DLD1 (cell line): ENCODE measurements around the gene TMEM260.

ENCODE experiments used
- in situ Hi-C: cut with HindIII; loops from 2 replicates; pipeline ENCODE4 v1.10.0; 2017; ENCODE audit warnings: low sequenced_read_pairs

TMEM260 gene

GRCh38 chr14:56579345-56580220 is at the start of gene TMEM260:
Gene TMEM260 (plus strand): TSS chr14:56579798. CDS start chr14:56579915, 117 bp downstream.
- in situ Hi-C loops, result no loop called here

- in situ Hi-C loops, result no loop called here
Measured at GRCh38 chr14:56532546-56532945, 47.1 kb upstream of the TMEM260 start.

- in situ Hi-C loops, result no loop called here
Measured at GRCh38 chr14:56534656-56535055, 44.9 kb upstream of the TMEM260 start.

- in situ Hi-C loops, result no loop called here
Measured at GRCh38 chr14:56539862-56540261, 39.7 kb upstream of the TMEM260 start.

DNA sequence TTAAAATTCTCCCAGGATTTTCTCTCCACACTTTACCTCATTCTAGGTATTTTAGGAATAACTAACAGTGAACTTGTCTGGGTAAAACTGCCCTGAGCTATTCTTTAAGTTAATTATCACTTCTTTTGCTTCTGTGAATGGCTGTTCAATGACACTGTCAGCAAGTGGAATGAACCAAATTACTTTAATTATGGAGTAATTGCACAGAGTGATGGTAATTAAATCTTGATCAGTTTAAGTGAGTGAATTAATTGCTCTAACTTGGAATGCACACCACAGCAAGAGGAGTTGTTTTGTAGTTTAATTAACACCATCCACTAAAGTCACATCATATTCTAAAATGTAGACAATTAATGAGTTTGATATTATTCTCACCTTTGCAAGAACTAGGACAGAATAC is 36.2 kb upstream of the TMEM260 start:
- in situ Hi-C loops, result no loop called here

DNA sequence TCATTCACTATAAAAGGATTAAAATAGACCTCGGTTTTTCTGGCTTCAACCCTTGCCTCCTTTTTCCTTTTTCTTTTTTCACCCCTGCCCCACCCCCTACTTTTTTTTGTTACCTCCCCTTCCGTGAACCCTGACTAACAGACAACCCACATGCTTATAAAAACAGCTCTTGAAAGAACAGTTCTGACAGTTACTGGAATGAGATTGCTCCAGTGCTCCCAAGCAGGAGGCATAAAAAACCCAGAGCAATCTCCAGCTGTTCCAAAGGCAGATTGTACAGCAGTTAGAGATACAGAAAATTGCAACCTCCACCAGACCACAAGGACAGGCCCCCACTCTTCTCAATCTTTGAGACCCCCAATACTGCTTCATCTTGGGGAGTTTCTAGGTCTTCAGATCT is 29.9 kb upstream of the TMEM260 start:
- in situ Hi-C loops, result no loop called here

- in situ Hi-C loops, result no loop called here
Measured at GRCh38 chr14:56552615-56553014, 27.0 kb upstream of the TMEM260 start.

DNA sequence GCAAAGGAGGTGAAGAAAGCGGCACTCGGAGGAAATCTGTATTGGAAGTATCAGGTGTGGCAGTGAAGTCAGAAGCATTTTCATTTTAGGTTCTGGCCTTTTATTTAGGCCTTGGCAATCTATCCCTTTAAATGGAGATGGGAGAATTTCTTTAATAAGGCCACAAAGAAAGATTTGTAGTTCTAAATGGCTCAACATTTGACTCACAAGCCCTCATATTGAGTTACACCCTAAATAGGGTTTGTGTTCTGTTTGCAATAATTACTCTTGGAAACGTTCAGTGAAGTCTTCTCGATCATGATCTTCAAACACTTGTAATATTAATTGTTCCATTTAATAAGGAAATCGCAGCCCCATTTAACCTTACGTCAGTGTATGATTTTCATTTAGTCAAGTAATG is 25.3 kb upstream of the TMEM260 start:
- in situ Hi-C loops, result no loop called here

- in situ Hi-C loops, result no loop called here
Measured at GRCh38 chr14:56555921-56556570, 23.6 kb upstream of the TMEM260 start.

DNA sequence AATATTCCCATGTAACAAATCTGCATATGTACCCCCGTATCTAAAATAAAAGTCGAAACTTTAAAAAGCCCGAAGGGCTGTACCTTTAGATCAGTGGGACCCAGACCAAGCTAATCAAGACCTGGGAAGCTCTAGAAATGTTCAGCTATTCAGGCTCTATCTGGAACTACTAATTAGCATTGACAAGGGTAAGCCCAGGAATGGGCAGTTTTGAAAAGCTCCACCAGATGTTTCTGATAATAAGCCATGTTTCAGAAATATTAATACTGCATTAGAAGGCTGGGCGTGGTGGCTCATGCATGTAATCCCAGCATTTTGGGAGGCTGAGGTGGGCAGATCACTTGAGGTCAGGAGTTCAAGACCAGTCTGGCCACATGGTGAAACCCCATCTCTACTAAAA is 20.4 kb upstream of the TMEM260 start:
- in situ Hi-C loops, result no loop called here

DNA sequence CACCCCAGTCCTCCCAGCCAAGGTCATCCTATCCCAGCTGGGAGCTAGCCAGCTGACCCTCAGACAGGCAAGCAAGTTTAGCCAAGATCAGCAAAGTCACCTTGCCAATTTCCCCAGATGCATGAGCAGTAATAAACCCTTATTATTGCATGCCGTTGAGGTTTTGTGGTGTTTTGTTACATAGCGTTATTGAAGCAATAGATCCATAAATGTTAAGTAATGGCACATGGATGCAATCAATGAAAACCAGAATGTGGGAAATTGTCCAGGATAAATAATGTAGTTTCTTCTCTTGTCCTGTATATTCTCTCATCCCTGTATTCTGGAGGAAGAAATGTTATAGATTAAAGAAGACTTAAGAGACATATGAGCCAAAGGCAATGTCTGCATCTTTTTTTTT is 18.0 kb upstream of the TMEM260 start:
- in situ Hi-C loops, result no loop called here

DNA sequence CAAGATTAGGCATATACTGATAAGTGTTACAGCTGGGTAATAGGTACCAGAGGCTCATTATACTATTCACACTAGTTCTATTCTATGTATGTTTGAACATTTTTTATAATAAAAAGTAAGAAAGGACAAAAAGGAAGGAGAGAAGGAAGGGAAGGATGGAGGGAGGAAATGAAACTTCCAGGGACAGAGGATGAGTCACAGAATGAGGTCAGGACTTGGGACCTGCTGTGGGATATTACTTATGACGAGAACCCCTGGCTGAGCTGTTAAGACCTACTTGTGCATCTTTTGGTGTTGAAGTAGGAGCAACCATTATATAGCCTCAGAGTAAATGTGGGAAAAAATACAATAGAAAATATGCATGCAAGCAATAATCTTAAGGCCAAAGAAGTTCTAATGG is 16.7 kb upstream of the TMEM260 start:
- in situ Hi-C loops, result no loop called here

DNA sequence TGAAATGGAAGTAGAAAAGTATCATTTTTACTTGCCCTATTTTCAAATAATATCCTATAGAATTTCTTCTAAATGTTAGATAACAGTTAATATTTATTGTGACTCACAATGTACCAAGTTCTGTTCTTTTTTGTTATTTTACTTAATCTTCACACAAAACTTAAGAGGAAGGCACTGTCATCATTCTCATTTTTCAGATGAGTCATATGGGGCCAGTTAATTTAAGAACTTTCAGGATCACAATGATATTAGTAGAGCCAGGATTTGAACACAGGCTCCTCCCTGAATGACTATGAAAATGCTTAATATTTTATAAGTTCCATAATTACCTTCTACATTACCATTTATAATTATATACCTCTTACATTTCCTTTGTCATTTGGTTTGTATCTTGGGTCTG is 10.4 kb upstream of the TMEM260 start:
- in situ Hi-C loops, result no loop called here

DNA sequence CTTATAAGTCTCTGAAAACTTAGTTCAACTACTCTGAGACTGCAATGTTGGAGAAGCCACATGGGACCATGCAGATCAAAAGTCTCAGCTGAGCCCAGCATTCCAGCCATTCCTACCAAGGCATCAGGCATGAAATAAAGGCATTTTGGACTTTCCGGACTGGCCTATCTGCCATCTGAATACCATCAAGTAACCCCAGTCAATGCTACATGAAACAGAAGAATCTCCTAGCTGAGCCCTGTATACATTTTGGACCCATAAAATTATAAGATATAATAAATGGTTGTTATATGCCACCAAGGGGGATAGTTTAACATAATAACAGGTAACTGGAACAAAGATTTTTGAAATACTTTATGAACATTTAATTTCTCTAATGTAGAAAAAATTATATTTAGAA is 9.3 kb upstream of the TMEM260 start:
- in situ Hi-C loops, result no loop called here

GRCh38 chr14:56580221-56580711 is 668 bp downstream of the TMEM260 start:
- in situ Hi-C loops, result no loop called here

DNA sequence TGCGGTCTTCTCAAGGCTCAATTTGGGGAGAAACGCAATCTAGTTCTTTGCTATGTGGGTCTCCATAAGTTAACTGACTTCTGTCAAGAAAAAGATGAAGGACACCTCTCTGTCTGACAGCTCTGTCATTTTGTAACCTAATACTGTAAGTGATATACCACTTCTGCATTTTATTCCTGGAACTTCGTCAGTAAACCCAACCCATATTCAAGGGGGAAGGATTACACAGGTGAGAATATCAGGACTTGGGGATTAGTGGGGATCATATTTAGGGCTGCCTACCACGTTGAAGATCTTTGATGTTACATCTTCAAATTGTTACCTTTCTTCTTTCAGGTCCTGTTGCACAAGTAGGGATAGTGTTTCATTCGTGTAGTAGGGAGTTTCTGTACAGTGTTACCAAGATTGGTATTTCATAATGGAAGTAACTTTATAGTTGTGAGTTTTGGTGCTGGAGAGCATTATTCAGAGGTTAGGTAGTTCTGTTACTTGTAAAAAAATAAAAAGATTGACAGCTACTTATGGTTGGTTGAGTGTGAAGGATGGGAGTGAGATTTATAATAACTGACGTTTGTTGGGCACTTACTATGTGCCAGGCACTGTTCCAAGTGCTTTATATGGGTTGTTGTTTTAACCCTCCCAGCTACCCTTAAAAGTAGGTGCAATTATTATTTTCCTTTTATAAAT is 1.6 kb downstream of the TMEM260 start:
- in situ Hi-C loops, result no loop called here

DNA sequence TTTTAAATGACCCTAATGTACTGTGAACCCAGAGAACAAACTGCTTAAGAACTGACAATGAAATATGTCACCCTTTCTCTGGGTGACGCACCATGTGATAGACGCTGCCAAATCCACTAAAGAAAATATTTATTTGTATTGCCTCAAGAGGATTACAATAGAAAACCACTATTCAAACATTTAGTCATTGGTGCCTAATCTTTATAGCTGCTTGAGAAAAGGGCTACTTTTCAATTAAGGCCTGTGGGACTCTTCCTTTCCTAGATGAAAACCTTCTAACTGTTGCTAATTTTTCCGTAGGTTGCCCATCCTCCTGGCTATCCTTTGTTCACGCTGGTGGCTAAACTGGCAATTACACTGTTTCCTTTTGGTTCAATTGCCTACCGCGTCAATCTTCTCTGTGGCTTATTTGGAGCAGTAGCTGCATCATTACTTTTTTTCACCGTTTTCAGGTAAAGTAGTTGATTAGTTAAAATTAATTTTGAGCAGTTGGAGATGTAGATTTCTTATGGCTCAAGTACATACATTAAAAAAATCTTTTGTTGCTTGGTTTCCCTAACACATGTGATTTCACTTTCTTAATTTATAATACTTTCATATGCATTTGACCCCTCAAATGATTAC is 6.0 kb downstream of the TMEM260 start:
- in situ Hi-C loops, result no loop called here

GRCh38 chr14:56587701-56588100 is 8.1 kb downstream of the TMEM260 start:
- in situ Hi-C loops, result no loop called here

- in situ Hi-C loops, result no loop called here
Measured at GRCh38 chr14:56590535-56590960, 10.9 kb downstream of the TMEM260 start.

- in situ Hi-C loops, result no loop called here
Measured at GRCh38 chr14:56592746-56593544, 13.3 kb downstream of the TMEM260 start.
